GM12872 (cell line): ENCODE results near the gene CELF2.

Experiments used
- CTCF ChIP-seq: IDR thresholded peaks from 3 replicates; pipeline ENCODE4 v1.5.1; 2011; ENCODE audit warnings: low read depth, mild to moderate bottlenecking, low read length, moderate library complexity; ENCODE audit not compliant: insufficient read depth

CELF2 gene

GRCh38 chr10:11272915-11273389 is 255.3 kb downstream of the CELF2 start:
- no peak for TF ChIP-seq CTCF

GRCh38 chr10:11274452-11274851 is 256.8 kb downstream of the CELF2 start:
- TF ChIP-seq CTCF: no peak

DNA sequence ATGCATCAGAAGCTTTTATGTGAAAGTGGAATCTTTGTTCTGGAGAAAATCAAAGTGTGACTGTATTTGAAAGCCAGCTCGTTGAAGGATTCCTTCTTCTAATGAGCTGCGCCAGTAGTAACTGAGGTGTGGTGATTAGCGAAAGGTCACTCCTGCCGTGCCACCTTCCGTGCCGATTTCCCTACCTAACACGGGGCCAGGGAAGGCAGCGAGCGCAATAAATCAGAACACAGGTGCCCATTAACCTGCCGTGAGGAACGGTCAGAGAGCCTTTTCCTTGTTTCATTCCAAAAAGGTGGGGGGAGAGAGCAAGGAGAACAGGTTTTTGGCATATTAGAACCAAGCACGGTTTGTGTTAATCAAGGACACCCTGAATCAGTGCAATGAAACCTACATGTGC is 258.0 kb downstream of the CELF2 start:
- no peak for TF ChIP-seq CTCF

DNA sequence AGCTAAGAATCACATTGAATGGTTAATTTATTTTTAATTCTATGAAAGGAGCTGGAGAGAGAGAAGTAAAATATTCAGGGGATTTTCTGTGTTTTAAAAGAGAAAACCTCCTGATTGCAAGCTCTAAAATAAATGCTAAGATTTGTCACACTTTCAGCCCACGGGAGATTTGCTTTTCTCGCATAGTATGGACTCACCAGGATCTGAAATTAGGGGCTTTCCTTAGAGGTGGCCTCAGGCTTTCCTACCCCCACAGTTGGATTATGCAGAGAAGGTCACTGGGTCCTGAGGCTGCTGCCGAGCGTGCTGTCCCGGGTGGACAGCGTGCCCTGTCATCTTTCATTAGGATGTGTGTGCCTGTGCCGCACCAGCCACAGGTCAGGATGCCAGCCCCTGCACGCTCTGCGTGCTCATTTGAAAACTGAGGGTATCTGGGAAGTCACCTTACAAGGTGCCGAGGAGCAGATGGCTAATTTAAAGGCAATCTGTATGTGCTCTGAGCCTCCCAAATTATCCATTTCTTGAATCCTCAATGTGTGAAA is 258.8 kb downstream of the CELF2 start:
- no peak for TF ChIP-seq CTCF

DNA sequence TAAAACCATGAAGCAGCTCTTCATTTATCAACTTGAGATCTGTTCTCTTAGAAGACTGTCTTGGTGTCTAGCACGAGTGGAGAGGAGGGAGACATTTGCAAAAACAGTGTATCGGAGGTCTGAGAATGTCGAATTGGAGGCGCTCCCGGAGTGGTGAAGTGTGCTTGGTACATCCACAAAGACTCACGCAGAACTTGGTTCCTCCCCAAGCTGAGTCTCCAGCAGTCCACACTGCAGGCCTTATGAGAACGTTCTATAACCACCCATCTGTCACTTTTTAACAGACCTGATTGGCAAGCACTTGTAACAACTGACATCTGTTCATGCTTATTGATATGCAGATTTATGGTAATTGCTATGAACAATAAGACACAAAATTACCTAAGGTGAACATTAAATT is 261.6 kb downstream of the CELF2 start:
- no peak for TF ChIP-seq CTCF

DNA sequence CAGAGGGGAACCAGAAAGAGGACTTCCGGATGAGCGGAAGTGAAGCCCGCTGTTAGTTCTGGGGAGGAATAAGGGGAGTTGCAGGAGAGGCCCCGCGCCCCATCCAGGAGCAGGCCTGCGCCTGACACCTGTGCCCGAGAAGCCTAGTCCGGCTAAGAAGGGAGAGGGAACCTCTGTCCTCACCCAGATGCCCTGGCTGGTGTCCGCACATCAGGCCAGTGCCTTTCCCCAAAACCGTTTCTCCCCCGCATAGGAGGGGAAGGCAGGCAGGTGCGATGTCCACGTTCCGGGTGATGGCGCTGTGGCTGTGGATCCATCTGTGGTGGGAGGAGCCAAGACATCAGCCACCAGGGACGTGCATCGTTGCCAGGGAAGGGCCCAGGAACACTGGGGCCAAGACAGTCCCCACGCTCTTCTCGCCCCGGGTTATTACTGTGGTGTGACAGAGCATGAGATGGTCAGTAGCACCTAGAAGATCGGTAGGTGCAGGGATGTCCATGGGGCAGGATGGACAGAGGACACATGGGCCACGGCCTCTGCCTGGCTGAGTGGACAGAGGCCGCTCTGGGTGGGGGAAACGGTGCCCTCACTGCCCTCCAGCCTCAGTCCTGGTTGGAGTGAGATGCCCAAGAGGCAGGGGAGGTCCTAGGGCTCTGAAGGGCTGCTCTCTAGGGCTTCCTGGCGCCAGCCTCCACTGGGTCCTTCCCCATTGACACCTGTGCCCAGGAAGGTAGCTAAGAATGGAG is 262.7 kb downstream of the CELF2 start:
- no peak for TF ChIP-seq CTCF

- no peak for TF ChIP-seq CTCF
These were observed 264.5 kb downstream of the CELF2 start for GRCh38 chr10:11282156-11282555.
